Fibroblast of pulmonary artery (primary cell): ENCODE results near the gene SMURF1.

Source experiments
- DNase-seq: peaks from one replicate; pipeline ENCODE4 v3.0.0-alpha.2; 2010; ENCODE audit warnings: low read depth
- H3K4me3 ChIP-seq: replicated peaks from 2 replicates; pipeline ENCODE4 v1.5.1; 2011; ENCODE audit warnings: low read depth, mild to moderate bottlenecking, control low read depth, low read length, moderate library complexity
- CTCF ChIP-seq: IDR thresholded peaks from 2 replicates; pipeline ENCODE4 v1.5.1; 2011; ENCODE audit warnings: mild to moderate bottlenecking, control low read depth, low read length, inconsistent platforms; ENCODE audit errors: missing control alignments

Gene SMURF1

DNA sequence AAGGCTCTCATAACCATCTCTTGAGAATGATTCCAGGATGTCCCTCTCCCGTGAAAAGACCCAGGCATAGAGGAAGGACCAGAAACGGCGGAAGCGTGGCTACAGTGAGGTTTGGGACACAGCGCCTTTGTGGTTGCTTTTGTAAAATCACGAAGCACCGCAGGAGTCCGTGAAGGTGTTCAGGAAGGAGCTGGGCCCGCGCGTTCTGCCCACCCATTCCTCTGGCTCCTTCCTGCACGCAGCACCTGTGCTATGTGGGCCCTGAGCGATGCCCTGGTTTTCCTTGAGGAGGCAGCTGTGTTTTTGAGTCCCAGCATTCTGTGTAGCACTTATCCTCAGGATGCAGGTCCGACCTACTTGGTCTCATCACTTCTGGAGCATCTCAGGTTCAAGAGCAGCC, 152.8 kb downstream of the SMURF1 start:
- TF ChIP-seq CTCF: no peak
- no peak overlapping the region for H3K4me3 ChIP-seq
- DNase-seq: no peak

- DNase-seq: no peak
- TF ChIP-seq CTCF: no peak
Measured at GRCh38 chr7:98990356-98990755, 153.6 kb downstream of the SMURF1 start.

GRCh38 chr7:98988641-98989040, 155.3 kb downstream of the SMURF1 start:
- H3K4me3 ChIP-seq: no peak overlapping the region
- DNase-seq: no peak
- no peak for TF ChIP-seq CTCF

More at GRCh38 chr7:98990356-98990755, 153.6 kb downstream of the SMURF1 start:
- H3K4me3 ChIP-seq: no peak overlapping the region

DNA sequence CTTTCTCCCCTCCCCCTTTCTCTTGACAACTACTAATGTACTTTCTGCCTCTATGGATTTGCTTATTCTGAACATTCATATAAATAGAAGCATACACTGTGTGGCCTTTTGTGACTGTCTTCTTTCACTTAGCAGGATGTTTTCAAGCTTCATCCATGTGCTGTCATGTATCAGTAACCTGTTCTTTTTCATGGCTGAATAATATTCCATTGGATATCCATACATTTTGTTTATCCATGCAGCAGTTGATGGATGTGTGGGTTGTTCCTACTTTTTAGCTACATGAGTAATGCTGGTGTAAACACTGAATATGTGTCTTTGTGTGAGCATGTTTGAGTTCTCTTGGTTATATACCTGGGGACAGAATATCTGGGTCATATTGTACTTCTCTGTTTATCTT, 158.0 kb downstream of the SMURF1 start:
- no peak for DNase-seq
- no peak for TF ChIP-seq CTCF
- H3K4me3 ChIP-seq: no peak overlapping the region

- no peak for DNase-seq
- H3K4me3 ChIP-seq: no peak overlapping the region
- no peak for TF ChIP-seq CTCF
Measured at GRCh38 chr7:98985406-98985805, 158.5 kb downstream of the SMURF1 start.

GRCh38 chr7:98984126-98984525, 159.8 kb downstream of the SMURF1 start:
- no peak for DNase-seq
- no peak overlapping the region for H3K4me3 ChIP-seq
- no peak for TF ChIP-seq CTCF

DNA sequence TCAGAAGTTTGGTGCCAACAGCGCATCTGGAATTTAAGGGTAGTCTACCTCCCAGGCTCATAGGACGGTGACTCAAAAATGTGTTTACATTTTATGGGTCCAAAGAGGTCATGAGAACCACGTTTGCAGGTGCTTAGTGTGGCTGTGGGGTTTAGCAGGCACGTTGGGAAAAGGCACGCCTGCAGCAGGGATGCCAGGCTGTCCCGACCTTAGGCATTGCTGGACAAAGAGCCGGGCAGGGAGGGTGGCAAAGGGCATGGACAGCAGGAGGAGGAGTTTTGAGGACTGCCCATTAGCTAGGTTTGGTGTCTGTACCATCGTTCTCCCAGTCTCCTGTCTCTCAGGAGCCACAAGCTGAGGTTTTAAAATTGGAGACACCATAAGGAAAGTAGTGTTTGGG, 161.2 kb downstream of the SMURF1 start:
- DNase-seq: no peak
- no peak overlapping the region for H3K4me3 ChIP-seq
- no peak for TF ChIP-seq CTCF
